Measurements from ENCODE around the gene RNU7-1. TPM values are rescaled to one million over a fixed set of nuclear protein-coding genes. Genes with fewer than 3 reads are reported as not detected.
"Not testable (repeated sequence)": the region's sequence is repeated elsewhere in the genome, so short reads cannot be mapped to it uniquely, and the experiment has no call there.

The RNU7-1 gene
- total RNA-seq, 1 experiment from 2014 or later: not detected

- intact Hi-C loops (cut with micrococcal nuclease; ENCODE audit: unreplicated experiment): no loop called here
- Mint-ChIP-seq H3K4me1 (ENCODE audit: low read depth, unreplicated experiment) (no peaks in the 10 kb centered on the region), H3K27me3 (ENCODE audit: unreplicated experiment) (no peaks in the 10 kb centered on the region), H3K9me3 (ENCODE audit: low read depth, unreplicated experiment) (no peaks in the 10 kb centered on the region), H3K27ac (ENCODE audit: unreplicated experiment) (no peak overlapping the region), H3K36me3 (ENCODE audit: insufficient read depth, unreplicated experiment) (no peaks in the 10 kb centered on the region), H3K4me3 (ENCODE audit: low read depth, unreplicated experiment) (no peak overlapping the region)
- DNase-seq: no peak
- CTCF ChIA-PET: interaction anchor here (0.6 to 2.2 kb wide), 2 partner anchors 14 to 23 kb away, joined by 4 to 5 read pairs; no protein-coding TSS in a partner anchor
- TF ChIP-seq CTCF (IDR thresholded peaks at IDR 0.05; ENCODE audit: unreplicated experiment): no peak
- TSS peak; percentile 36 for BruUV-seq (replicated peaks)
These were observed 38.1 kb upstream of the RNU7-1 start for GRCh38 chr12:6905414-6906040.

- H3K36me3 Mint-ChIP-seq (ENCODE audit: insufficient read depth, unreplicated experiment); H3K4me1 Mint-ChIP-seq (ENCODE audit: low read depth, unreplicated experiment); H3K9me3 Mint-ChIP-seq (ENCODE audit: low read depth, unreplicated experiment); H3K4me3 Mint-ChIP-seq (ENCODE audit: low read depth, unreplicated experiment); H3K27ac Mint-ChIP-seq (ENCODE audit: unreplicated experiment); DNase-seq; BruUV-seq (replicated peaks); intact Hi-C loops (cut with micrococcal nuclease; ENCODE audit: unreplicated experiment): not testable (repeated sequence)
- peaks cover 11% of the 10 kb centered on the region for H3K27me3 Mint-ChIP-seq (ENCODE audit: unreplicated experiment)
- CTCF ChIA-PET: interaction anchor here (0.8 kb wide), 1 partner anchor 36 kb away, joined by 3 read pairs; no protein-coding TSS in a partner anchor
These were observed 35.5 kb upstream of the RNU7-1 start for GRCh38 chr12:6908141-6908540.

GRCh38 chr12:6909421-6910145 lies 34.0 kb upstream of the RNU7-1 start:
- Mint-ChIP-seq H3K9me3 (ENCODE audit: low read depth, unreplicated experiment) (no peaks in the 10 kb centered on the region), H3K36me3 (ENCODE audit: insufficient read depth, unreplicated experiment) (peaks cover 15% of the 10 kb centered on the region), H3K27ac (ENCODE audit: unreplicated experiment) (peak overlapping the region; percentile 11), H3K4me3 (ENCODE audit: low read depth, unreplicated experiment) (no peak overlapping the region), H3K4me1 (ENCODE audit: low read depth, unreplicated experiment) (no peaks in the 10 kb centered on the region), H3K27me3 (ENCODE audit: unreplicated experiment) (peaks cover 23% of the 10 kb centered on the region)
- BruUV-seq (replicated peaks): no TSS peak
- CTCF ChIA-PET: no interaction called here
- intact Hi-C loops (cut with micrococcal nuclease; ENCODE audit: unreplicated experiment): no loop called here
- TF ChIP-seq CTCF (IDR thresholded peaks at IDR 0.05; ENCODE audit: unreplicated experiment): no peak
- DNase-seq: no peak

GRCh38 chr12:6912164-6912935 lies 31.3 kb upstream of the RNU7-1 start:
- no peak for DNase-seq
- Mint-ChIP-seq H3K9me3 (ENCODE audit: low read depth, unreplicated experiment) (no peaks in the 10 kb centered on the region), H3K36me3 (ENCODE audit: insufficient read depth, unreplicated experiment) (peaks cover 23% of the 10 kb centered on the region), H3K4me1 (ENCODE audit: low read depth, unreplicated experiment) (no peaks in the 10 kb centered on the region), H3K27ac (ENCODE audit: unreplicated experiment) (no peak overlapping the region), H3K27me3 (ENCODE audit: unreplicated experiment) (peaks cover 32% of the 10 kb centered on the region), H3K4me3 (ENCODE audit: low read depth, unreplicated experiment) (peak overlapping the region; percentile 83)
- TF ChIP-seq CTCF (IDR thresholded peaks at IDR 0.05; ENCODE audit: unreplicated experiment): no peak
- intact Hi-C loops (cut with micrococcal nuclease; ENCODE audit: unreplicated experiment): no loop called here
- BruUV-seq (replicated peaks): no TSS peak
- CTCF ChIA-PET: no interaction called here

Measured in Calu3 (cell line).